Astrocyte of the cerebellum (primary cell): ENCODE results near the gene MBTPS1.

ENCODE experiments used
- DNase-seq: peaks from one replicate; pipeline ENCODE4 v3.0.0-alpha.2; 2011; ENCODE audit warnings: low read depth
- H3K4me3 ChIP-seq: 2 replicates; pipeline ENCODE4 v1.5.1; 2011; ENCODE audit warnings: mild to moderate bottlenecking, low read depth, low read length, moderate library complexity
- CTCF ChIP-seq: IDR thresholded peaks from 2 replicates; pipeline ENCODE4 v1.5.1; 2012; ENCODE audit warnings: low read length, low read depth, moderate library complexity, mild to moderate bottlenecking; ENCODE audit errors: missing control alignments
- in situ Hi-C: cut with HindIII; loops from 2 replicates; pipeline ENCODE4 v1.10.0; 2017; ENCODE audit warnings: low sequenced_read_pairs

MBTPS1 gene

GRCh38 chr16:84086341-84086740 is 30.4 kb downstream of the MBTPS1 start:
- in situ Hi-C loops, result loop anchor here (5.0 kb wide), 1 partner anchor 51 kb away; no protein-coding TSS in a partner anchor
- no peak for TF ChIP-seq CTCF
- no peak overlapping the region for H3K4me3 ChIP-seq
- DNase-seq, result no peak

- DNase-seq, result no peak
- in situ Hi-C loops, result loop anchor here (5.0 kb wide), 1 partner anchor 52 kb away; no protein-coding TSS in a partner anchor
- no peak for TF ChIP-seq CTCF
Measured at GRCh38 chr16:84085773-84086172, 31.0 kb downstream of the MBTPS1 start.

GRCh38 chr16:84085271-84085667 is 31.5 kb downstream of the MBTPS1 start:
- in situ Hi-C loops, result loop anchor here (5.0 kb wide), 1 partner anchor 52 kb away; no protein-coding TSS in a partner anchor

More at GRCh38 chr16:84085773-84086172, 31.0 kb downstream of the MBTPS1 start:
- H3K4me3 ChIP-seq, result no peak overlapping the region

GRCh38 chr16:84084570-84085270 is 32.0 kb downstream of the MBTPS1 start:
- peak; percentile 84 for TF ChIP-seq CTCF
- no peak overlapping the region for H3K4me3 ChIP-seq
- in situ Hi-C loops, result loop anchor here (5.0 kb wide), 1 partner anchor 53 kb away; no protein-coding TSS in a partner anchor
- DNase-seq, result peak; percentile 45

More at GRCh38 chr16:84085271-84085667, 31.5 kb downstream of the MBTPS1 start:
- TF ChIP-seq CTCF, result no peak
- no peak for DNase-seq
- no peak overlapping the region for H3K4me3 ChIP-seq

- TF ChIP-seq CTCF, result no peak
- no peak overlapping the region for H3K4me3 ChIP-seq
- DNase-seq, result no peak
- in situ Hi-C loops, result no loop called here
Measured at GRCh38 chr16:84082835-84083569, 33.7 kb downstream of the MBTPS1 start.

- no peak overlapping the region for H3K4me3 ChIP-seq
- in situ Hi-C loops, result no loop called here
- TF ChIP-seq CTCF, result no peak
- no peak for DNase-seq
Measured at GRCh38 chr16:84082110-84082509, 34.6 kb downstream of the MBTPS1 start.
